Brain pericyte (primary cell): ENCODE results near the gene CNOT2.
"Not testable (repeated sequence)": the region's sequence is repeated elsewhere in the genome, so short reads cannot be mapped to it uniquely, and the experiment has no call there.

ENCODE experiments used
- DNase-seq: peaks from one replicate; pipeline ENCODE4 v3.0.0-alpha.2; 2012; ENCODE audit warnings: low read depth, low spot score

The CNOT2 gene

GRCh38 chr12:70365648-70366518 is 122.7 kb downstream of the CNOT2 start, which contains the start of gene KCNMB4:
TSS of gene KCNMB4 (plus strand) at chr12:70366290. CDS start at chr12:70366735, 445 bp downstream.
- DNase-seq, result no peak

DNA sequence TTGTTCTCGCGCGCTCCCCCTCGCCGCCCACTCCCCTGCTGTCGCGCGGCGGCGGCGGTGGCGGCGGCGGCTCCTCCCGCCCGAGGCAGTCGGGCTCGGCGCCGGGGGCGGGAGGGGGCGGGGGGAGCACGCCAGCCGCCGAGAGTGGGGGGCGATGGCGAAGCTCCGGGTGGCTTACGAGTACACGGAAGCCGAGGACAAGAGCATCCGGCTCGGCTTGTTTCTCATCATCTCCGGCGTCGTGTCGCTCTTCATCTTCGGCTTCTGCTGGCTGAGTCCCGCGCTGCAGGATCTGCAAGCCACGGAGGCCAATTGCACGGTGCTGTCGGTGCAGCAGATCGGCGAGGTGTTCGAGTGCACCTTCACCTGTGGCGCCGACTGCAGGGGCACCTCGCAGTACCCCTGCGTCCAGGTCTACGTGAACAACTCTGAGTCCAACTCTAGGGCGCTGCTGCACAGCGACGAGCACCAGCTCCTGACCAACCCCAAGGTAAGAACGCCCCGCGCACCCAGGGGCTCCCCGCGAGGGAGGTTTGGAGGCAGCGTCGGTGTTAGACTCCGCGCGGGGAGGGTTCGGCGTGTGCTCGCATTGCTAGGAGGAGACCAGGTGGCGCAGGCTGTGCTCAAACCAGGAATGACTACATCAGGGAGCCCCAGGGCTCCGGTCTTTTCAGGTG is 123.5 kb downstream of the CNOT2 start:
- DNase-seq, result no peak

- no peak for DNase-seq
These were observed 124.3 kb downstream of the CNOT2 start for GRCh38 chr12:70367258-70368141.

DNA sequence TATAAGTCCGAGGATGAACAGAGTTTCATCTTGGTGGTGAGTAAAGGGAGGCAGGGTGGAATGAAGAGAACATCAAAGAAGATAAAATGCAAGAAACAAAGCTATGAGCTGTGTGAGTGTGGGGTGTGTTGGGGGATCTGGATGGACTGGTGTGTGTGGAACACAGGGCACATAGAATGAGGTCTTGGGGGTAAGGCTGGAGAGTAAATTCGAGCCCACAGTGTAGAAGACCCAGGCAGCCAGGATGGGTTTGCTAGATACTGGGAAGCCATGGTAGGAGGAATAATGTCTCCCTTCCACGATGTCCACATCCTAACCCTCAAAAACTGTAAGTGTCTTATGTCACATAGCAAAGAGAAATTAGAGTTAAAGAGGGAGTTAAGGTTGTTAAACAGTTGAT is 129.6 kb downstream of the CNOT2 start:
- no peak for DNase-seq

DNA sequence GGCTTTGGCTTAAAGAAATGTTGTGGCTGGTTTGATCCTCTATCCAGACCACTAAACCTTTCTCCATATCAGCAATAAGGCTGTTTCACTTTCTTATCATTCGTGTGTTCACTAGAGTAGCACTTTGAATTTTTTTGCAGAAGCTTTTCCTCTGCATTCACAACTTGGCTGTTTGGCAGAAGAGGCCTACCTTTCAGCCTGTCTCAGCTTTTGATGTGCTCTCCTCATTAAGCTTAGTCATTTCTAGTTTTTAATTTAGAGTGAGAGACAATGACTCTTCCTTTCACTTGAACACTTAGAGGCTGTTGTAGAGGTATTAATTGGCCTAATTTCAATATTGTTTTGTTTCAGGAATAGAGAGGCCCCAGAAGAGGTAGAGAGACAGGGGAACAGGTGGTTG is 136.6 kb downstream of the CNOT2 start:
- no peak for DNase-seq

DNA sequence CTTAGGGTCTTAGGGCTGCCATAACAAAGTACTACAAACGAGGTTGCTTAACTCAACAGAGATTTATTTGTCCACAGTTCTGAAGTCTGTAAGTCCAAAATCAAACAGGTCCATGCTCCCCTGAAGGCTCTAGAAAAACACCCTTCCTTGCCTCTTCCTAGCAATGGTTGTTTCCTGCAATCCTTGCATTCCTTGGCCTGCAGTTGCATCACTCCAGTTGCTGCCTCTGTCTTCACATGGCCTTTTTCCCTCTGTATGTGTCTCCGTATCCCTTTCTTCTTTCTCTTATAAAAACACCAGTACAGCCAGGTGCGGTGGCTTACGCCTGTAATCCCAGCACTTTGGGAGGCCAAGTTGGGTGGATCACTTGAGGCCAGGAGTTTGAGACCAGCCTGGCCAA is 140.3 kb downstream of the CNOT2 start:
- no peak for DNase-seq

DNA sequence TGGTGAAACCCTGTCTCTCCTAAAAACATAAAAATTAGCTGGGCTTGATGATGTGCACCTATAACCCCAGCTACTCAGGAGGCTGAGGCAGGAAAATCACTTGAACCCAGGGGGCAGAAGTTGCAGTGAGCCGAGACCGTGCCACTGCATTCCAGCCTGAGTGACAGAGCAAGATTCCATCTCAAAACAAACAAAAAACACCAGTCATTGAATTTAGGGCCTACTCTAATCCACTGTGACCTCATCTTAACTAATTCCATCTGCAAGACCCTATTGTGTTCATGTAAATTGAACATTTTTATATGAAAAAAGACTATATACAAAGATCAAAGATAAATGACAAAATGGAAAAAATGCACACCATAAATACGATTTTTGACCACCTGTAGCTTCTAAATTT is 140.7 kb downstream of the CNOT2 start:
- no peak for DNase-seq

DNA sequence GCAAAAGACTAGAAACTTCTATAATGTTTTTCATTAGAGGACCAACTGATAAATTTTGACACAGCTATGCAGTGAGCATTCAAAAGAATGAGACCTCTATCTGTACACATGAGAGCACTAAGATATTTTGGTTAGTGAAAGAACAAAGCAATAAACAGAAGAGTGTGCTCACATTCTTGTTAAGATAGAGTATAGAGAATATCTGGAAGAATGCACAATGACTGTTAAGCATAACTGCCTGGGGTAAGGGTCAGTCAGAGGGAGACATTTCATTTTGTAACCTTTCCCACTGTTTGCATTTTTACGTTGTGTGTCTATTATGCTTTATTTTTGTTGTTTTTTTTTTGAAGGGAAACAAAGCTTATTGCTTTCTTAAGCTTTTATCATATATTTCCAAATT is 143.5 kb downstream of the CNOT2 start:
- no peak for DNase-seq

GRCh38 chr12:70389678-70390077 is 146.4 kb downstream of the CNOT2 start:
- DNase-seq, result no peak

DNA sequence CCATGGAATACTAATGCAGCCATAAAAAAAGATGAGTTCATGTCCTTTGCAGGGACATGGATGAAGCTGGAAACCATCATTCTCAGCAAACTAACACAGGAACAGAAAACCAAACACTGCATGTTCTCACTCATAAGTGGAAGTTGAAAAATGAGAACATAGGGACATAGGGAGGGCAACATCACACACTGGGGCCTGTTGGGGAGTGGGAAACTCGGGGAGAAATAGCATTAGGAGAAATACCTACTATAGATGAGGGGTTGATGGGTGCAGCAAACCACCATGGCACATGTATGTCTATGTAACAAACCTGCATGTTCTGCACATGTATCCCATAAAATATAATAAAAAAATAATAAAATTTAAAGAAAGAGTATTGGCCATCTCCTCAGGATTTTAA is 149.4 kb downstream of the CNOT2 start:
- not testable (repeated sequence) for DNase-seq

GRCh38 chr12:70393787-70394499 is 150.7 kb downstream of the CNOT2 start:
- no peak for DNase-seq

DNA sequence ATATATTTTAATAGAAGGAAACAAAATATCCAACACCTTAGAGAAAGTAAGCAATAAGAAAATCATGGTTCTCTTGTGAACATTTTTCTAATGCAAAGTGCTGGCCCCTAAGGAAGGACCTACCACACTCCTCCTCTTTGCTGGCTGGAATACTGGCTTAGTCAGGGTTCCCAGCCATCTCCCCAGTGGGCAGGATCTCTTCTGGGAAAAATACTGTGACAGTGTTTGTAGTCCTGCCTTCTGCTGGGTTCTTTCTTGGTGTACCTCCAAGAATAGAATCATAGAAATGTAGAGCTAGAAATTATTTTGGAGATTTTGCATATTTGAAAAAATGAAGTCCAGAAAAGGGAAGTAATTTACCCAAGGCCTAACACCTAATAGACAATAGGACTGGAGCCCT is 154.8 kb downstream of the CNOT2 start:
- no peak for DNase-seq

DNA sequence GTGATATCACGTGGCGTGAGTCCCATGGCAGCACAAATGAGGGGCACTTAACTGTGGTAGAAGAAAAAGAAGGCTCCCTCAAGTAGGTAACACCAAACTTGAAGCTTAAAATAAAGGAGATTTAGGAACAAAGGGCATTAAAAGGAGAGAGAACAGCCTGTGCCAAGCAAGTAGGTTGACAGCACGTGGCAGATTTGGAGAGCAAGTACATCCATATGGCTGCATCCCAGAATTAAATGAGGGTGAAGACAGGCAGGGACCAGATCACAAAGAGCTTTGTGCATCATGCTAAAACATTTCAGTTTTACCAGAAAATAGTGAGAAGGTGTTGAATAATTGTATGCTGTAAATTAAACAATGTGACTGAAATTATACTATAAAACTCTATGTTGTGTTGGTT is 155.6 kb downstream of the CNOT2 start:
- no peak for DNase-seq

- no peak for DNase-seq
These were observed 156.1 kb downstream of the CNOT2 start for GRCh38 chr12:70399311-70399710.

- DNase-seq, result no peak
These were observed 156.9 kb downstream of the CNOT2 start for GRCh38 chr12:70400124-70400523.

- DNase-seq, result no peak
These were observed 159.4 kb downstream of the CNOT2 start for GRCh38 chr12:70402597-70402996.

- DNase-seq, result no peak
These were observed 160.6 kb downstream of the CNOT2 start for GRCh38 chr12:70403826-70404225.
